Mesothelial cell of epicardium (in vitro differentiated cells): Measurements from ENCODE around the gene S1PR2. TPM values are rescaled to one million over a fixed set of nuclear protein-coding genes. Genes with fewer than 3 reads are reported as not detected.

ENCODE experiments used
- DNase-seq, 2 experiments: peaks; one replicate each; pipeline ENCODE4 v3.0.0; 2021; ENCODE audit warnings: low spot score in 2 of 2; ENCODE audit not compliant: unreplicated experiment in 2 of 2
- H3K27ac Mint-ChIP-seq: 2 replicates; pipeline ENCODE4 v1.8.0; 2021; ENCODE audit warnings: mixed read lengths
- H3K27me3 Mint-ChIP-seq: 2 replicates; pipeline ENCODE4 v1.8.0; 2021; ENCODE audit warnings: low read depth, mixed read lengths
- H3K36me3 Mint-ChIP-seq: 2 replicates; pipeline ENCODE4 v1.8.0; 2021; ENCODE audit warnings: mixed read lengths
- H3K4me1 Mint-ChIP-seq: 2 replicates; pipeline ENCODE4 v1.8.0; 2021; ENCODE audit warnings: mixed read lengths
- H3K4me3 Mint-ChIP-seq: 2 replicates; pipeline ENCODE4 v1.8.0; 2021; ENCODE audit warnings: mild to moderate bottlenecking, moderate library complexity, mixed read lengths
- H3K9me3 Mint-ChIP-seq: 2 replicates; pipeline ENCODE4 v1.8.0; 2021; ENCODE audit warnings: mixed read lengths
- CTCF ChIP-seq: fragments of 200-600 bp; sonication (generic); IDR thresholded peaks from one replicate; pipeline ENCODE4 v1.5.0; 2021; ENCODE audit warnings: antibody characterized with exemption; ENCODE audit not compliant: unreplicated experiment
- total RNA-seq: library from RNA; stranded (reverse); gene quantifications from 3 replicates; pipeline ENCODE4 v1.2.1, GENCODE V29; 2021

The S1PR2 gene
- total RNA-seq, 1 donor from 2014 or later: 34.9 TPM

- no peak for TF ChIP-seq CTCF
- Mint-ChIP-seq H3K4me3 (no peak overlapping the region), H3K36me3 (peaks cover 2% of the 10 kb centered on the region), H3K27me3 (no peaks in the 10 kb centered on the region), H3K9me3 (no peaks in the 10 kb centered on the region), H3K4me1 (peaks cover 8% of the 10 kb centered on the region), H3K27ac (no peak overlapping the region)
- no peak for DNase-seq
These were observed 41.1 kb downstream of the S1PR2 start for GRCh38 chr19:10190026-10190425.

DNA sequence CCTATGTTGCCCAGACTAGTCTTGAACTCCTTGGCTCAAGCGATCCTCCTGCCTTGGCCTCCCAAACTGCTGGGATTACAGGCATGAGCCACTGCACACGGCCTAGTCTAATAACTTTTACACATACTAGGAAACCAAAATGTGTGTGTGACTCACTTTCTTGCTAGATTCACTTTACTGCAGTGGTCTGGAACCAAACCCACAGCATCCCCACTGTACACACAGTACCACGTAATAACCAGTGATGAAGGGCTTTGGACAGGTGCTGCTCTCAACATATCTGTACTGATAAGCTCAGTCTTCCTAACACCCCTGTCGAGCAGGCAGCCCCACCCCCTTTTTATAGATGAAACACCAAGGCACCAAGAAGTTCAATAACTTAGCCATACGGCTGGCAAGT, 41.5 kb downstream of the S1PR2 start:
- peaks cover 11% of the 10 kb centered on the region for H3K4me1 Mint-ChIP-seq
- H3K36me3 Mint-ChIP-seq: peaks cover 2% of the 10 kb centered on the region
- DNase-seq: no peak
- TF ChIP-seq CTCF: no peak
- H3K4me3 Mint-ChIP-seq: no peak overlapping the region
- no peaks in the 10 kb centered on the region for H3K27me3 Mint-ChIP-seq
- no peaks in the 10 kb centered on the region for H3K9me3 Mint-ChIP-seq
- no peak overlapping the region for H3K27ac Mint-ChIP-seq

DNA sequence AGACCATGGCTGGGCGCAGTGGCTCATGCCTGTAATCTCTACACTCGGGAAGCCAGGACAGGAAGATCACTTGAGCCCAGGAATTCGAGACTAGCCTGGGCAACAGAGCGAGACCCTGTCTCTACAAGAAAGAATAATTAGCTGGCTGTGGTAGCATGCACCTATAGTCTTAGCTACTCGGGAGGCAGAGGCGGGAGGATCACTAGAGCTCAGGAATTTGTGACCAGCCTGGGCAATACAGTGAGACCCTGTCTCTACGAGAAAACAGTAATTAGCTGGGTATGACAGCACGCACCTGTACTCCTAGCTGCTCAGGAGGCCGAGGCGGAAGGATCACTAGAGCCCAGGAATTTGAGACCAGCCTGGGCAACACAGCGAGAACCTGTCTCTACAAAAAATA, 43.8 kb downstream of the S1PR2 start:
- Mint-ChIP-seq H3K9me3 (no peaks in the 10 kb centered on the region), H3K4me3 (no peak overlapping the region), H3K4me1 (peaks cover 10% of the 10 kb centered on the region), H3K27ac (no peak overlapping the region), H3K36me3 (peaks cover 2% of the 10 kb centered on the region), H3K27me3 (no peaks in the 10 kb centered on the region)
- no peak for DNase-seq
- no peak for TF ChIP-seq CTCF

DNA sequence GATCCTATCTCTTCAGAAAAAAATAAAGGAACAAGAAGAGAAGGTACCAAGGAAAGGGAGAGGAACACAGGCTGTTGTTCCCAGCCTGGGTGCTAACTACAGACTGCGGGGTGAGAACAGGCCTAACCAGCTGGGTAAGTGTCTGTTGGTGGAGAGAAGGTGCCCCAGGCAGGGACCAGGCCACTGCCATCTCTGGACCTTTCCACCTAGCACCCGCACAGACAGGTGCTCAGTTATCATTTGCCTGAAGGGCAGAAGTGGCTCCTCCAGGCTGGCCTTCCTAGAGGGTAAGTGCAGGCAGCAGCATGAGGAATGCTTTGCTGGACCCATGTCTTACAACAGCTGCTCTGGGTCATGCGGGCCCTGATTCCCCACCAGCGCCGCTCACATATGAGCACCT, 46.5 kb downstream of the S1PR2 start:
- TF ChIP-seq CTCF: no peak
- Mint-ChIP-seq H3K4me3 (no peak overlapping the region), H3K27ac (peak overlapping the region; percentile 85), H3K36me3 (peaks cover 7% of the 10 kb centered on the region), H3K9me3 (no peaks in the 10 kb centered on the region), H3K27me3 (no peaks in the 10 kb centered on the region), H3K4me1 (peaks cover 10% of the 10 kb centered on the region)
- DNase-seq: no peak

DNA sequence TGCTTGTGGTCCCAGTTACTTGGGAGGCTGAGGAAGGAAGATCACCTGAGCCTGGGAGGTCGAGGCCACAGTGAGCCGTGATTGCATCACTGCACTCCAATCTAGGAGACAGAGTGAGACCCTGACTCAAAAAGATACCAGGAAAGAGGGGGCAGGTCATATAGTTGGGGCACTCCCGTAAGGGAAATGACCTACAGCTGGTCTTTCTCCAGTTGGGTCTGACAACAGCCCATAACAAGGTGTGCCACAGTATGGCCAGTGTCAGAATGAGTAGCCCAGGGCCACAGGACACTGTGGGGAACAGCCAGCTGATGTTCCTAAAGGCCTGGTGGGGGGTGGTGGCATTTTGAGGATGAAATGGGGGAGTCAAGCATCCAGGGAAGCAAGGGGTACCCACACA, 47.2 kb downstream of the S1PR2 start:
- no peak for DNase-seq
- peak overlapping the region; percentile 85 for H3K27ac Mint-ChIP-seq
- no peaks in the 10 kb centered on the region for H3K27me3 Mint-ChIP-seq
- H3K4me1 Mint-ChIP-seq: peaks cover 10% of the 10 kb centered on the region
- H3K36me3 Mint-ChIP-seq: peaks cover 7% of the 10 kb centered on the region
- TF ChIP-seq CTCF: no peak
- H3K9me3 Mint-ChIP-seq: no peaks in the 10 kb centered on the region
- H3K4me3 Mint-ChIP-seq: no peak overlapping the region

DNA sequence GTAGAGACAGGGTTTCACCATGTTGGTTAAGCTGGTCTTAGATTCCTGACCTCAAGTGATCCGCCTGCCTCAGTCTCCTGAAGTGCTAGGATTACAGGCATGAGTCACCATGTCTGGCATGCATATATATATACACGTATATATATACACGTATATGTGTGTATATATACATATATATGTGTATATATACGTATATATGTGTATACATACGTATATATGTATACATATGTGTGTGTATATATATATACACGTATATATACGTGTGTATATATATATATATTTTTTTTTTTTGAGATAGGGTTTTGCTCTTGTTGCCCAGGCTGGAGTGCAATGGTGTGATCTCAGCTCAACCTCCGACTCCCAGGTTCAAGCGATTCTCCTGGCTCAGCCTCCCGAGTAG, 48.3 kb downstream of the S1PR2 start:
- Mint-ChIP-seq H3K4me1 (peaks cover 10% of the 10 kb centered on the region), H3K4me3 (no peak overlapping the region), H3K9me3 (no peaks in the 10 kb centered on the region), H3K27ac (no peak overlapping the region), H3K36me3 (peaks cover 7% of the 10 kb centered on the region), H3K27me3 (no peaks in the 10 kb centered on the region)
- no peak for DNase-seq
- no peak for TF ChIP-seq CTCF
